Measurements from ENCODE around the gene SORCS2. TPM values are rescaled to one million over a fixed set of nuclear protein-coding genes. Genes with fewer than 3 reads are reported as not detected.
A peak's percentile ranks its signal among the peaks of the same experiment; 100 is the strongest.
"Not testable (repeated sequence)": the region's sequence is repeated elsewhere in the genome, so short reads cannot be mapped to it uniquely, and the experiment has no call there.

SORCS2 gene
- total and polyA plus RNA-seq, 2 of the 4 experiments (the other 2 are of a cell fraction): 0.36 to 0.62 TPM

DNA sequence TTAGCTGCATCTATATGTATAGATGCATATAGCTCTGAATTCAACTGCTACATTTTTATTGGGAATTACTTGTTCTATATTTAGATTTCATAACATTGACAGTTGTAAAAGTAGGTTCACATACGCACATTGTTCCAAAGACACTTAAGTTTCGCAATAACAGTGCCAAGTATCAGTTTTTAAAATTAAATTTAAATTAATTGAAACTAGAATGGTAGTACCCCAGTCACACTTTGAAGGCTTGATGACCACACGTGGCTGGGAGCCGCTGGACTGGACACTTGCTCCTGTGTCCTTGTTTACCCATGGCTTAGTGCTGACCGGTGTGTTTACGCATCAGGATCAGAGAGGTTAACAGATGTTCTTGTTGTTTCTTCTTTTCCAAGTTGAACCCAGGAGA lies 383.1 kb downstream of the SORCS2 start:
- ATAC-seq (ENCODE audit: low read depth) (no peak), DNase-seq (no peak)
- H3K9ac ChIP-seq (ENCODE audit: low read depth, low read length): no peak overlapping the region
- peaks cover 6% of the 10 kb centered on the region for H3K27me3 ChIP-seq (ENCODE audit: control insufficient read depth, insufficient read depth, low read length)
- H2BK120ac ChIP-seq (ENCODE audit: low read depth, low read length): no peak overlapping the region
- no peak overlapping the region for H3K4me2 ChIP-seq (ENCODE audit: low read depth, low read length)
- H3K18ac ChIP-seq (ENCODE audit: low read depth, low read length): no peak overlapping the region
- peaks cover 54% of the 10 kb centered on the region for H3K9me3 ChIP-seq (ENCODE audit: control insufficient read depth, insufficient read depth, low read length)
- H3K56ac ChIP-seq (ENCODE audit: extremely low read depth, insufficient read depth, low read length): no peak overlapping the region
- no peaks in the 10 kb centered on the region for H3K36me3 ChIP-seq (ENCODE audit: control insufficient read depth, insufficient read depth, low read length)
- H3K4me3 ChIP-seq (ENCODE audit: insufficient read depth, low read depth, low read length): no peak overlapping the region
- no peak overlapping the region for H2BK20ac ChIP-seq (ENCODE audit: low read depth, low read length)
- H4K5ac ChIP-seq (ENCODE audit: low read depth, low read length): no peak overlapping the region
- H3K9me1 ChIP-seq (ENCODE audit: insufficient read depth, low read length): no peaks in the 10 kb centered on the region
- no peaks in the 10 kb centered on the region for H3K4me1 ChIP-seq (ENCODE audit: control insufficient read depth, insufficient read depth, low read length)
- WGBS, 2 experiments (ENCODE audit: extremely low coverage in 2 of 2, insufficient read length in 1 of 2): 50% methylated on average over 2 of the region's 6 CpGs; no CpG with 5 or more reads in 1 of the 2 experiments
- H2AK5ac ChIP-seq (ENCODE audit: low read depth, low read length): no peak overlapping the region
- H2AK9ac ChIP-seq (replicated peaks; ENCODE audit: low read depth, low read length, poor library complexity): no peak overlapping the region
- no peak overlapping the region for H4K91ac ChIP-seq (ENCODE audit: insufficient read depth, low read depth, low read length)
- H3K4ac ChIP-seq (ENCODE audit: low read depth, low read length): no peak overlapping the region
- H3K79me1 ChIP-seq (ENCODE audit: low read depth in 1 of 2, low read length in 2 of 2): no peaks in the 10 kb centered on the region
- no peak overlapping the region for H3K23ac ChIP-seq (ENCODE audit: low read depth, low read length)
- H4K8ac ChIP-seq (ENCODE audit: low read depth in 2 of 2, low read length in 2 of 2): no peak overlapping the region
- CTCF ChIA-PET: no interaction called here
- H3K27ac ChIP-seq (ENCODE audit: insufficient read depth, low read length): no peak overlapping the region
- POLR2A ChIA-PET (ENCODE audit: unreplicated experiment): no interaction called here
- H3K14ac ChIP-seq (replicated peaks; ENCODE audit: low read depth, low read length): no peak overlapping the region
- no peak overlapping the region for H2AFZ ChIP-seq (replicated peaks; ENCODE audit: low read length, poor library complexity)
- in situ Hi-C loops (cut with MboI; ENCODE audit: low sequenced_read_pairs): no loop called here
- no peak overlapping the region for H2BK15ac ChIP-seq (ENCODE audit: low read depth, low read length)
- intact Hi-C loops (cut with micrococcal nuclease): no loop called here
- H2BK5ac ChIP-seq (ENCODE audit: low read depth, low read length, poor library complexity, severe bottlenecking): no peak overlapping the region
- dilution Hi-C loops (cut with HindIII; ENCODE audit: low sequenced_read_pairs, unreplicated experiment): no loop called here
- no peaks in the 10 kb centered on the region for H4K20me1 ChIP-seq (ENCODE audit: insufficient read depth, low read length)
- peak; percentile 36; the same call in 1 of the 2 replicates for TF ChIP-seq CEBPB (IDR thresholded peaks at IDR 0.05; ENCODE audit: low read depth, low read length)
- no peak for TF ChIP-seq RCOR1 (IDR thresholded peaks at IDR 0.05; ENCODE audit: insufficient replicate concordance, low read length)
- no peak for TF ChIP-seq FOS (IDR thresholded peaks at IDR 0.05; ENCODE audit: low read depth, low read length)
- TF ChIP-seq, protein P1, sequence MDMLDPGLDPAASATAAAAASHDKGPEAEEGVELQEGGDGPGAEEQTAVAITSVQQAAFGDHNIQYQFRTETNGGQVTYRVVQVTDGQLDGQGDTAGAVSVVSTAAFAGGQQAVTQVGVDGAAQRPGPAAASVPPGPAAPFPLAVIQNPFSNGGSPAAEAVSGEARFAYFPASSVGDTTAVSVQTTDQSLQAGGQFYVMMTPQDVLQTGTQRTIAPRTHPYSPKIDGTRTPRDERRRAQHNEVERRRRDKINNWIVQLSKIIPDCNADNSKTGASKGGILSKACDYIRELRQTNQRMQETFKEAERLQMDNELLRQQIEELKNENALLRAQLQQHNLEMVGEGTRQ (IDR thresholded peaks at IDR 0.05; ENCODE audit: low read depth, low read length): no peak
- no peak for TF ChIP-seq MAZ (IDR thresholded peaks at IDR 0.05; ENCODE audit: borderline replicate concordance, low read depth, low read length)
- BruUV-seq (replicated peaks): no TSS peak

DNA sequence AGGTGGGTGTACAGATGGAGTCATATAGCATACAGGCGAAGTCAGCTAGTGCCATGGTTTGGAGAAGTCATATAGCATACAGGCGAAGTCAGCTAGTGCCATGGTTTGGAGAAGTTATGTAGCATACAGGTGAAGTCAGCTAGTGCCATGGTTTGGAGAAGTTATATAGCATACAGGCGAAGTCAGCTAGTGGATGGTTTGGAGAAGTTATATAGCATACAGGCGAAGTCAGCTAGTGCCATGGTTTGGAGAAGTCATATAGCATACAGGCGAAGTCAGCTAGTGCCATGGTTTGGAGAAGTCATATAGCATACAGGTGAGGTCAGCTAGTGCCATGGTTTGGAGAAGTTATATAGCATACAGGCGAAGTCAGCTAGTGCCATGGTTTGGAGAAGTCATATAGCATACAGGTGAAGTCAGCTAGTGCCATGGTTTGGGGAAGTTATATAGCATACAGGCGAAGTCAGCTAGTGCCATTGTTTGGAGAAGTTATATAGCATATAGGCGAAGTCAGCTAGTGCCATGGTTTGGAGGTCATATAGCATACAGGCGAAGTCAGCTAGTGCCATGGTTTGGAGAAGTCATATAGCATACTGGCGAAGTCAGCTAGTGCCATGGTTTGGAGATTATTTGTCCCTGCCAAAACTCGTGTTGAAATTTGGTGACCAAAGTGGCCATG lies 385.2 kb downstream of the SORCS2 start:
- H4K91ac ChIP-seq (ENCODE audit: insufficient read depth, low read depth, low read length); H3K9me1 ChIP-seq (ENCODE audit: insufficient read depth, low read length); DNase-seq; H3K23ac ChIP-seq (ENCODE audit: low read depth, low read length); H2AK9ac ChIP-seq (replicated peaks; ENCODE audit: low read depth, low read length, poor library complexity); H4K8ac ChIP-seq (ENCODE audit: low read depth in 2 of 2, low read length in 2 of 2); dilution Hi-C loops (cut with HindIII; ENCODE audit: low sequenced_read_pairs, unreplicated experiment); H2BK120ac ChIP-seq (ENCODE audit: low read depth, low read length); H3K4me3 ChIP-seq (ENCODE audit: insufficient read depth, low read depth, low read length); H3K18ac ChIP-seq (ENCODE audit: low read depth, low read length); H3K4me1 ChIP-seq (ENCODE audit: control insufficient read depth, insufficient read depth, low read length); H2BK20ac ChIP-seq (ENCODE audit: low read depth, low read length); H2BK15ac ChIP-seq (ENCODE audit: low read depth, low read length); H3K79me1 ChIP-seq (ENCODE audit: low read depth in 1 of 2, low read length in 2 of 2); ATAC-seq (ENCODE audit: low read depth); H3K56ac ChIP-seq (ENCODE audit: extremely low read depth, insufficient read depth, low read length); H3K27me3 ChIP-seq (ENCODE audit: control insufficient read depth, insufficient read depth, low read length); H4K5ac ChIP-seq (ENCODE audit: low read depth, low read length); H2AFZ ChIP-seq (replicated peaks; ENCODE audit: low read length, poor library complexity); H3K36me3 ChIP-seq (ENCODE audit: control insufficient read depth, insufficient read depth, low read length); H3K4me2 ChIP-seq (ENCODE audit: low read depth, low read length); in situ Hi-C loops (cut with MboI; ENCODE audit: low sequenced_read_pairs); POLR2A ChIA-PET (ENCODE audit: unreplicated experiment); H3K14ac ChIP-seq (replicated peaks; ENCODE audit: low read depth, low read length); intact Hi-C loops (cut with micrococcal nuclease); H2BK5ac ChIP-seq (ENCODE audit: low read depth, low read length, poor library complexity, severe bottlenecking); H3K27ac ChIP-seq (ENCODE audit: insufficient read depth, low read length); BruUV-seq (replicated peaks); H3K9ac ChIP-seq (ENCODE audit: low read depth, low read length); H2AK5ac ChIP-seq (ENCODE audit: low read depth, low read length); H4K20me1 ChIP-seq (ENCODE audit: insufficient read depth, low read length); H3K4ac ChIP-seq (ENCODE audit: low read depth, low read length): not testable (repeated sequence)
- WGBS, 2 experiments (ENCODE audit: extremely low coverage in 2 of 2, insufficient read length in 1 of 2): 72% methylated on average over 5 of the region's 11 CpGs; no CpG with 5 or more reads in 1 of the 2 experiments
- CTCF ChIA-PET: interaction anchor here (0.6 kb wide), 1 partner anchor 140 kb away, joined by 5 read pairs; no protein-coding TSS in a partner anchor
- peaks cover 51% of the 10 kb centered on the region for H3K9me3 ChIP-seq (ENCODE audit: control insufficient read depth, insufficient read depth, low read length)
